Fibroblast of lung (primary cell): Measurements from ENCODE around the gene NOG.

ENCODE experiments used
- EZH2 ChIP-seq: IDR thresholded peaks from 2 replicates; pipeline ENCODE4 v1.5.1; 2012; ENCODE audit warnings: low read length, control low read depth, mild to moderate bottlenecking; ENCODE audit errors: missing control alignments
- TF ChIP-seq, protein P1 (sequence below), 2 donors: IDR thresholded peaks in 1 of 2; conservative IDR thresholded peaks in 1 of 2; 1 replicate in 1 of 2; 2 replicates in 1 of 2; pipeline ENCODE4 v1.5.1; 2011 to 2012; ENCODE audit warnings: low read length in 2 of 2, control low read depth in 1 of 2, inconsistent platforms in 1 of 2, low read depth in 1 of 2, mild to moderate bottlenecking in 1 of 2

DNA sequence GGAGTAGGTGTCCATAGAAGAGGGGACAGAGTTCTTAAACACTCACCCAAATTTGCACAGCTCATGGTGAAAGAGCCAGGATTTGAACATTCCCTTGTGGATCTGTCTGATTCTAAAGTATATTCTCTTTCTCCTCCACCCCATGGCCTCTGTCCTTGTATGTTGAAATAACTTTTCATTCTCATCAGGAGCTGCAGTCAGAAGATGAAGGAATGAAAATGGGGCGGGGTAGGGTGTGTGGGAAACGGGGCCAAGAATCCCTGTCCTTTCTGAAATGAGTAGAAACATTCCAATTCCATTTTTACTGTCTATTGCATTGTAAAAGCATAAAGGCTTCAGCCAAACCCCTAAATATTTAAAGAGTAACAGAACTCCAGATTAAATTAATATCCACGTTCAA, 42.8 kb downstream of the NOG start:
- TF ChIP-seq, protein P1, sequence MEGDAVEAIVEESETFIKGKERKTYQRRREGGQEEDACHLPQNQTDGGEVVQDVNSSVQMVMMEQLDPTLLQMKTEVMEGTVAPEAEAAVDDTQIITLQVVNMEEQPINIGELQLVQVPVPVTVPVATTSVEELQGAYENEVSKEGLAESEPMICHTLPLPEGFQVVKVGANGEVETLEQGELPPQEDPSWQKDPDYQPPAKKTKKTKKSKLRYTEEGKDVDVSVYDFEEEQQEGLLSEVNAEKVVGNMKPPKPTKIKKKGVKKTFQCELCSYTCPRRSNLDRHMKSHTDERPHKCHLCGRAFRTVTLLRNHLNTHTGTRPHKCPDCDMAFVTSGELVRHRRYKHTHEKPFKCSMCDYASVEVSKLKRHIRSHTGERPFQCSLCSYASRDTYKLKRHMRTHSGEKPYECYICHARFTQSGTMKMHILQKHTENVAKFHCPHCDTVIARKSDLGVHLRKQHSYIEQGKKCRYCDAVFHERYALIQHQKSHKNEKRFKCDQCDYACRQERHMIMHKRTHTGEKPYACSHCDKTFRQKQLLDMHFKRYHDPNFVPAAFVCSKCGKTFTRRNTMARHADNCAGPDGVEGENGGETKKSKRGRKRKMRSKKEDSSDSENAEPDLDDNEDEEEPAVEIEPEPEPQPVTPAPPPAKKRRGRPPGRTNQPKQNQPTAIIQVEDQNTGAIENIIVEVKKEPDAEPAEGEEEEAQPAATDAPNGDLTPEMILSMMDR (conservative IDR thresholded peaks at IDR 0.05 in 1 of 2, IDR thresholded peaks at IDR 0.05 in 1 of 2; ENCODE audit: low read depth in 1 of 2, low read length in 2 of 2): no peak
- TF ChIP-seq EZH2: no peak
